GM13976 (cell line): Measurements from ENCODE around the gene CALHM5.

ENCODE experiments used
- DNase-seq: peaks from one replicate; pipeline ENCODE4 v3.0.0; 2012; ENCODE audit warnings: low spot score
- CTCF ChIP-seq: IDR thresholded peaks from 2 replicates; pipeline ENCODE4 v1.5.1; 2012; ENCODE audit warnings: borderline replicate concordance, mild to moderate bottlenecking; ENCODE audit not compliant: insufficient read depth; ENCODE audit errors: extremely low read depth, missing control alignments, control extremely low read depth
- in situ Hi-C: fragments of 300-500 bp; cut with MboI; formaldehyde crosslinking; loops from one replicate; pipeline ENCODE4 v1.12.0; 2022; ENCODE audit warnings: low sequenced_read_pairs, mixed read lengths, inconsistent platforms; ENCODE audit not compliant: unreplicated experiment

The CALHM5 gene

DNA sequence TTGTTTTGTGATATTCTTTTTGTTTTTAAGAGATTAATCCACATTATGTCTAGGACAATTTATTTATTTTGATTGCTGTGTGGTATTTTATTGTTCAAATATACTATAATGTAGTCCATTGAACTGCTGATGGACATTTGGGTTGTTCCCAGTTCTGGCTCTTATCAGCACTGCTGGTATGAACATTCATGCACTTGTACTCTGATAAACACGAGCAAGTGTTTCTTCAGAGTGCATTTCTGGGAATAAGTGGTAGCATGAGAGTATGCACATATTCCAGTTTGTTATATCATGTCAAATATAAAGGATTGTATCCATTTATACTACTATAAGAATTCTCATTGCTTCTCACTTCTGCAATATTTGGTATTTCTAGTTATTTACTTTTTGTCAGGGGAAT lies 43.1 kb upstream of the CALHM5 start:
- no peak for TF ChIP-seq CTCF
- no peak for DNase-seq
- in situ Hi-C loops = no loop called here

DNA sequence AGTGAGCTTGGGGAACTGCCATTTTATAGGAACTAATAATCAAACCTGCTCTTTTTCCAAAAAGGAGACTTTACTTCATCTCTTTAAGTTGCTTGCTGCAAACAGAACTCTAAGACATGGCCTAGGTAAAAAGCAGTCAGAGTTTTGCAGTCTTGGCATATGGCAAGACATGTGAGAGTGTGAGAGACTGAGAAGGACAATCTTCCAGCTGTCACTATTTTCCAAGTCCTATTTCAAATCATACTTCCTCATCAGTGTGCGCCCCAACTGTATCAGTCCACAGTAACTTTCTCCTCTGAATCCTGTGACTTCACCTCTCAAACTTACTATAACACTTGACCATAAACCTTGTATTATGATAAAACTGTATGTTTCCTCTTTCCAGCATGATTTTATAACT lies 39.9 kb upstream of the CALHM5 start:
- no peak for DNase-seq
- in situ Hi-C loops = no loop called here
- no peak for TF ChIP-seq CTCF

DNA sequence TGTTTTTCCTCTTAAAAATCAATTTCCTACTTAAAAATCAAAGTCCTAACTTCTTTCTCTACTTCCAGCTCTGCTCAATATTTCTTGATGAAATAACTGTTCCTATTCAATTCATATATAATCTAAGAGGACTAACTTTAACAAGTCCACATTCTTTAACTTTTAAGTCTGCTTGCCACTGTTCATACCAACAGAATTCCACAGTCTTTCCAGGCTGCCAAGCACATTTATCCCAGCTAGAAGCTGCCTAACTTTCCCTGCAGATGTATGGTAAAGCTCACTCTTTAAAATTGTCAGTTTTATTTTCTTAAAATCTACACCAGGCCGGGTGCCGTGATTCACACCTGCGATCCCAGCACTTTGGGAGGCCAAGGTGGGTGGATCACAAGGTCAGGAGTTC lies 38.7 kb upstream of the CALHM5 start:
- no peak for TF ChIP-seq CTCF
- in situ Hi-C loops = no loop called here
- DNase-seq = no peak

DNA sequence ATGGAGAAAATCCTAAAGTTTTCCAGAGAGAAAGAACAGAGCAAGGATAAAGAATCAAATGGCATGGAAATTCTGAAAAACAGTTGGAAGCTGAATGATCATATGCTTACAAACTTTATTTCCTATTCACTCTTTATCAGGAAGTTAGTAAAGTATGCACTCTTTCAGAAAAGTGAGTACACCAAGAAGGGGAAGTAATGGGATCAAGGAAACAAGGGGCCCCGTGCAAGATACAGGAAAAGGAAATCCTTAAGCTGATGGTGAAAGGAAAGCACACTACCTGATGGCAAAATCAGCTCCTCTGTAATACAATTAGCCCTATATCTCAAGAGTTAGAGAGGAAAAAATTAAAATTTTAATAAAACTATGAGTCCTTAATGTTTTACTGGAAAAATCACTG lies 36.3 kb upstream of the CALHM5 start:
- in situ Hi-C loops = no loop called here

GRCh38 chr6:116476002-116476678 lies 35.3 kb upstream of the CALHM5 start:
- in situ Hi-C loops = no loop called here
- DNase-seq = peak; percentile 61
- TF ChIP-seq CTCF = no peak

More for the DNA sequence above, 36.3 kb upstream of the CALHM5 start:
- TF ChIP-seq CTCF = no peak
- no peak for DNase-seq

DNA sequence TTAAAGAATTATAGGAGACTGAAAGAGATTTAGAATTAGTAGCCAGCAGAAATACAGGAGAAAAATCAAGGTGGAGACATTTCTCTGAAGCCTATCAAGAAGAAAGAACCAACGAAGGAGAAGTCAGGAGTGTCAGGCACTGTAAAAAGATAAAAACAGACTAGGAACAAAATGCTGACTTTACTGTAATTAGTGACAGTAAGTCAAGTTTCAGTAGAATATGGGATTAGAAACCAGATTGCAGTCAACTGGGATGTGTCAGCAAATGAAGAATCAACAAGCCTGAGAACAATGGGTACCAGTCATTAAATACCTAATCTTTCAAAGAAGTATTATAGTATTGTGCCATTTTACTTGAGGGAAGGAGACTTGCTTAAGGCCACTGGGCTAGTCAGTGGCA lies 28.7 kb upstream of the CALHM5 start:
- no peak for DNase-seq
- TF ChIP-seq CTCF = no peak
- in situ Hi-C loops = no loop called here
